ENCODE results near the gene CACNA1D.

DNA sequence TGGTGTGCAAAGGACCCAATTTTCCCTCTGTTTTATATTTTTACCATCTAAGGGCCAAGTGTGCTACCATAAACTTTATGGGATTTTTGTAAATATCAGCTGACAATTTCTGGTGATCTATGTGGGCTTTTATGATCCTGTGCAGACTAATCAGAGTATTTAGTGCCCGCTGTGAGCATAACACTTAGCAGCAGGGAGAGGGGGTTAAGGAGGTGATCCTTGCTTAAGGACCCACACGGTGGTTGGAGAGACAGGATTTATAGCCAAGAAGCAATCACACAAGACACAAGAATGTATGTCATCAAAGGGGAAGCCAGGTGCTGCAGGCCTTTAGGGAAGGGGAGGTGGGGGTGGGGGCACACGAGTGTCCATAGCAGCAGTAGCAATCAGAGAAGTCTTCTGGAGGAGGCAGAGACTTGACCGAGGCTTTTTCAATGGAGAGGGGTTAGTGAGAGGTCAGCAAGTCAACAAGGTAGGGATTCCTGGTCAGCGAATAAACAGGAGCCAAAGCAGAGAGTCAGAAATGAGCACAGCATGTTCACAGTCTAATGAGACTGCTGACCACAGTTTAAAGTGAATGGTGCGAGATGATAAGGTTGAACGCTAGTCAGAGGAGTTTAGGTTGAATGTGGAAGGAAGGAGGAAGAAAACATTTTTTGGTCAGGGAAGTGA is 4.5 kb upstream of the CACNA1D start:
- TF ChIP-seq, protein P1, sequence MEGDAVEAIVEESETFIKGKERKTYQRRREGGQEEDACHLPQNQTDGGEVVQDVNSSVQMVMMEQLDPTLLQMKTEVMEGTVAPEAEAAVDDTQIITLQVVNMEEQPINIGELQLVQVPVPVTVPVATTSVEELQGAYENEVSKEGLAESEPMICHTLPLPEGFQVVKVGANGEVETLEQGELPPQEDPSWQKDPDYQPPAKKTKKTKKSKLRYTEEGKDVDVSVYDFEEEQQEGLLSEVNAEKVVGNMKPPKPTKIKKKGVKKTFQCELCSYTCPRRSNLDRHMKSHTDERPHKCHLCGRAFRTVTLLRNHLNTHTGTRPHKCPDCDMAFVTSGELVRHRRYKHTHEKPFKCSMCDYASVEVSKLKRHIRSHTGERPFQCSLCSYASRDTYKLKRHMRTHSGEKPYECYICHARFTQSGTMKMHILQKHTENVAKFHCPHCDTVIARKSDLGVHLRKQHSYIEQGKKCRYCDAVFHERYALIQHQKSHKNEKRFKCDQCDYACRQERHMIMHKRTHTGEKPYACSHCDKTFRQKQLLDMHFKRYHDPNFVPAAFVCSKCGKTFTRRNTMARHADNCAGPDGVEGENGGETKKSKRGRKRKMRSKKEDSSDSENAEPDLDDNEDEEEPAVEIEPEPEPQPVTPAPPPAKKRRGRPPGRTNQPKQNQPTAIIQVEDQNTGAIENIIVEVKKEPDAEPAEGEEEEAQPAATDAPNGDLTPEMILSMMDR (IDR thresholded peaks at IDR 0.05; ENCODE audit: low read depth, low read length) = no peak
- TF ChIP-seq EZH2phosphoT487 (IDR thresholded peaks at IDR 0.05; ENCODE audit: low read depth) = no peak

Measured in OCI-LY3 (cell line).